H9 (cell line): ENCODE data around the gene GLRX3. TPM values are rescaled to one million over a fixed set of nuclear protein-coding genes. Genes with fewer than 3 reads are reported as not detected.

Experiments used
- DNase-seq: peaks from one replicate; pipeline ENCODE4 v3.0.0-alpha.2; 2017
- H2AFZ ChIP-seq: one replicate; pipeline ENCODE4 v1.6.1; 2013; ENCODE audit warnings: mild to moderate bottlenecking, low read length, control low read depth, moderate library complexity
- H2AK5ac ChIP-seq: 2 replicates; pipeline ENCODE4 v1.6.1; 2013; ENCODE audit warnings: low read length, control low read depth, mixed read lengths; ENCODE audit not compliant: insufficient read length
- H2BK120ac ChIP-seq: one replicate; pipeline ENCODE4 v1.6.1; 2013; ENCODE audit warnings: low read depth, mild to moderate bottlenecking, low read length, control low read depth, inconsistent platforms; ENCODE audit not compliant: poor library complexity, severe bottlenecking
- H2BK12ac ChIP-seq: 2 replicates; pipeline ENCODE4 v1.6.1; 2013; ENCODE audit warnings: low read length, control low read depth, mixed read lengths, low read depth; ENCODE audit not compliant: insufficient read length
- H2BK15ac ChIP-seq: 2 replicates; pipeline ENCODE4 v1.6.1; 2013; ENCODE audit warnings: low read depth, low read length, control low read depth
- H2BK20ac ChIP-seq: one replicate; pipeline ENCODE4 v1.6.1; 2013; ENCODE audit warnings: low read depth, mild to moderate bottlenecking, low read length, control low read depth, inconsistent platforms; ENCODE audit not compliant: poor library complexity, severe bottlenecking
- H2BK5ac ChIP-seq: 2 replicates; pipeline ENCODE4 v1.6.1; 2013; ENCODE audit warnings: low read length, control low read depth, mixed read lengths; ENCODE audit not compliant: insufficient read length
- H3K14ac ChIP-seq: 2 replicates; pipeline ENCODE4 v1.6.1; 2013; ENCODE audit warnings: low read length, control low read depth; ENCODE audit not compliant: insufficient read depth
- H3K18ac ChIP-seq: 2 replicates; pipeline ENCODE4 v1.6.1; 2013; ENCODE audit warnings: low read depth, mild to moderate bottlenecking, mixed read lengths, low read length, control low read depth; ENCODE audit not compliant: insufficient read length
- H3K23ac ChIP-seq: 2 replicates; pipeline ENCODE4 v1.6.1; 2013; ENCODE audit warnings: low read length, control low read depth, mixed read lengths, low read depth; ENCODE audit not compliant: insufficient read length
- H3K23me2 ChIP-seq: 2 replicates; pipeline ENCODE4 v1.6.1; 2013; ENCODE audit warnings: low read depth, mild to moderate bottlenecking, mixed read lengths, low read length, control low read depth; ENCODE audit not compliant: insufficient read length, poor library complexity, severe bottlenecking
- H3K27ac ChIP-seq: 2 replicates; pipeline ENCODE4 v1.5.1; 2013; ENCODE audit warnings: low read length, control low read depth, mixed read lengths, low read depth; ENCODE audit not compliant: insufficient read length
- H3K27me3 ChIP-seq: 2 replicates; pipeline ENCODE4 v1.6.1; 2013; ENCODE audit warnings: low read length, control low read depth, inconsistent platforms; ENCODE audit not compliant: insufficient read depth
- H3K4ac ChIP-seq: 2 replicates; pipeline ENCODE4 v1.6.1; 2013; ENCODE audit warnings: low read depth, mild to moderate bottlenecking, control low read depth, inconsistent platforms, low read length, moderate library complexity
- H3K4me1 ChIP-seq: 2 replicates; pipeline ENCODE4 v1.6.1; 2013; ENCODE audit warnings: low read length, control low read depth, inconsistent platforms; ENCODE audit not compliant: insufficient read depth
- H3K4me2 ChIP-seq: 2 replicates; pipeline ENCODE4 v1.6.1; 2013; ENCODE audit warnings: low read length, control low read depth, mixed read lengths; ENCODE audit not compliant: insufficient read length, insufficient read depth
- H3K56ac ChIP-seq: 2 replicates; pipeline ENCODE4 v1.6.1; 2013; ENCODE audit warnings: low read depth, mild to moderate bottlenecking, mixed read lengths, low read length, control low read depth; ENCODE audit not compliant: insufficient read length
- H3K79me1 ChIP-seq: 2 replicates; pipeline ENCODE4 v1.6.1; 2013; ENCODE audit warnings: low read depth, mild to moderate bottlenecking, moderate library complexity, low read length, control low read depth, inconsistent platforms; ENCODE audit not compliant: insufficient read depth, poor library complexity, severe bottlenecking
- H3K79me2 ChIP-seq: 2 replicates; pipeline ENCODE4 v1.6.1; 2013; ENCODE audit warnings: low read length, control low read depth, inconsistent platforms; ENCODE audit not compliant: insufficient read depth
- H3K9ac ChIP-seq: 2 replicates; pipeline ENCODE4 v1.6.1; 2013; ENCODE audit warnings: low read length, control low read depth, mixed read lengths; ENCODE audit not compliant: insufficient read length; ENCODE audit errors: extremely low read depth
- H3K9me3 ChIP-seq: one replicate; pipeline ENCODE4 v1.6.1; 2013; ENCODE audit warnings: low read depth, low read length, inconsistent platforms; ENCODE audit not compliant: control insufficient read depth
- H3T11ph ChIP-seq: one replicate; pipeline ENCODE4 v1.6.1; 2013; ENCODE audit warnings: mild to moderate bottlenecking, low read length, control low read depth, inconsistent platforms
- H4K20me1 ChIP-seq: one replicate; pipeline ENCODE4 v1.6.1; 2013; ENCODE audit not compliant: control insufficient read depth, insufficient read length, insufficient read depth
- H4K5ac ChIP-seq: 2 replicates; pipeline ENCODE4 v1.6.1; 2013; ENCODE audit warnings: low read depth, mild to moderate bottlenecking, mixed read lengths, low read length, control low read depth; ENCODE audit not compliant: insufficient read length
- H4K8ac ChIP-seq: replicated peaks from 2 replicates; pipeline ENCODE4 v1.6.1; 2013; ENCODE audit warnings: low read length, control low read depth, mixed read lengths, low read depth; ENCODE audit not compliant: insufficient read length
- H4K91ac ChIP-seq: 2 replicates; pipeline ENCODE4 v1.6.1; 2013; ENCODE audit warnings: low read depth, mild to moderate bottlenecking, moderate library complexity, mixed read lengths, low read length, control low read depth; ENCODE audit not compliant: insufficient read length
- H3K27ac Mint-ChIP-seq, 3 experiments: 2 replicates in 2 of 3; 3 replicates in 1 of 3; pipeline ENCODE4 v1.8.0; 2020 to 2021; ENCODE audit warnings: mixed read lengths in 3 of 3, mild to moderate bottlenecking in 1 of 3, moderate library complexity in 1 of 3
- H3K27me3 Mint-ChIP-seq: 2 replicates; pipeline ENCODE4 v1.8.0; 2021; ENCODE audit warnings: low read depth, mild to moderate bottlenecking, moderate library complexity, mixed read lengths
- H3K36me3 Mint-ChIP-seq, 3 experiments: 2 replicates in 2 of 3; 3 replicates in 1 of 3; pipeline ENCODE4 v1.8.0; 2020 to 2021; ENCODE audit warnings: low read depth in 3 of 3, mixed read lengths in 3 of 3; ENCODE audit not compliant: insufficient read depth in 1 of 3
- H3K4me1 Mint-ChIP-seq, 2 experiments: 2 replicates each; pipeline ENCODE4 v1.8.0; 2020; ENCODE audit warnings: mixed read lengths in 2 of 2
- H3K4me3 Mint-ChIP-seq, 2 experiments: 2 replicates in 1 of 2; 3 replicates in 1 of 2; pipeline ENCODE4 v1.8.0; 2020 to 2021; ENCODE audit warnings: mild to moderate bottlenecking in 2 of 2, mixed read lengths in 2 of 2, moderate library complexity in 1 of 2
- H3K9me3 Mint-ChIP-seq, 2 experiments: 2 replicates in 1 of 2; 3 replicates in 1 of 2; pipeline ENCODE4 v1.8.0; 2020; ENCODE audit warnings: mild to moderate bottlenecking in 2 of 2, mixed read lengths in 2 of 2, moderate library complexity in 1 of 2
- WGBS: extraction: QIAGEN DNeasy Blood & Tissue Kit; methylation state at CpG from one replicate; pipeline ENCODE4 v1.1.7; 2013; ENCODE audit warnings: missing lambda C conversion rate, low lambda C conversion rate, mixed read lengths; ENCODE audit not compliant: insufficient read length; ENCODE audit errors: extremely low coverage; 5-methylcytosine and 5-hydroxymethylcytosine counted together
- total RNA-seq: library from RNA; stranded (reverse); gene quantifications from 2 replicates; pipeline ENCODE4 v1.2.1, GENCODE V29; 2021
- TF ChIP-seq, protein P1 (sequence below): fragments of 200-600 bp; sonication (generic); conservative IDR thresholded peaks from 3 replicates; pipeline ENCODE4 v1.8.0; 2021; ENCODE audit warnings: antibody characterized with exemption, mild to moderate bottlenecking

GLRX3 gene
- total RNA-seq, 1 experiment from 2014 or later = 139 TPM

DNA sequence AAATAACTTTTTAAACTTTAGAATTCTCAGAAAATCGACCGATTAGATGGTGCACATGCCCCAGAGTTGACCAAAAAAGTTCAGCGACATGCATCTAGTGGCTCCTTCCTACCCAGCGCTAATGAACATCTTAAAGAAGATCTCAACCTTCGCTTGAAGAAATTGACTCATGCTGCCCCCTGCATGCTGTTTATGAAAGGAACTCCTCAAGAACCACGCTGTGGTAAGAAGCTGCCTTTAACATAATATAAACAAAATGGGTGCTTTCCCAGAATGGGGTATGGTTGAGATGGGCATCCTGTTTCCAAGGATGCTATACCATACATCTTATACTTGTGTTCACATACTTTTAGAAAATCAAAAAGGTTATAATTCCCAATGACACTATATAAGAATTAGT is 24.6 kb downstream of the GLRX3 start:
- Histone ChIP-seq H3K27me3 (no peaks in the 10 kb centered on the region), H2BK5ac (no peak overlapping the region), H4K8ac (no peak overlapping the region), H3K23ac (no peak overlapping the region), H2AK5ac (no peak overlapping the region), H3K4ac (no peak overlapping the region), H4K91ac (no peak overlapping the region), H3K27ac (no peak overlapping the region), H2BK12ac (no peak overlapping the region), H3K14ac (no peak overlapping the region), H4K5ac (no peak overlapping the region), H3K4me2 (no peak overlapping the region), H3K23me2 (no peaks in the 10 kb centered on the region), H2BK15ac (no peak overlapping the region), H2BK20ac (no peak overlapping the region), H3K9me3 (no peaks in the 10 kb centered on the region), H3K18ac (no peak overlapping the region), H3K9ac (no peak overlapping the region), H2AFZ (no peak overlapping the region), H3K79me1 (peaks cover 10% of the 10 kb centered on the region), H3K79me2 (peaks cover 8% of the 10 kb centered on the region; the same call in 1 of the 2 replicates), H3K56ac (no peak overlapping the region), H3K4me1 (peaks cover 3% of the 10 kb centered on the region), H3T11ph (no peak overlapping the region), H2BK120ac (no peak overlapping the region), H4K20me1 (no peaks in the 10 kb centered on the region)
- no peaks in the 10 kb centered on the region for H3K9me3 Mint-ChIP-seq
- H3K36me3 Mint-ChIP-seq = peaks cover 13 to 41% (median 30%) of the 10 kb centered on the region in 3 experiments
- DNase-seq = no peak
- peaks cover 29 to 34% of the 10 kb centered on the region in 2 experiments for H3K4me1 Mint-ChIP-seq
- TF ChIP-seq, protein P1, sequence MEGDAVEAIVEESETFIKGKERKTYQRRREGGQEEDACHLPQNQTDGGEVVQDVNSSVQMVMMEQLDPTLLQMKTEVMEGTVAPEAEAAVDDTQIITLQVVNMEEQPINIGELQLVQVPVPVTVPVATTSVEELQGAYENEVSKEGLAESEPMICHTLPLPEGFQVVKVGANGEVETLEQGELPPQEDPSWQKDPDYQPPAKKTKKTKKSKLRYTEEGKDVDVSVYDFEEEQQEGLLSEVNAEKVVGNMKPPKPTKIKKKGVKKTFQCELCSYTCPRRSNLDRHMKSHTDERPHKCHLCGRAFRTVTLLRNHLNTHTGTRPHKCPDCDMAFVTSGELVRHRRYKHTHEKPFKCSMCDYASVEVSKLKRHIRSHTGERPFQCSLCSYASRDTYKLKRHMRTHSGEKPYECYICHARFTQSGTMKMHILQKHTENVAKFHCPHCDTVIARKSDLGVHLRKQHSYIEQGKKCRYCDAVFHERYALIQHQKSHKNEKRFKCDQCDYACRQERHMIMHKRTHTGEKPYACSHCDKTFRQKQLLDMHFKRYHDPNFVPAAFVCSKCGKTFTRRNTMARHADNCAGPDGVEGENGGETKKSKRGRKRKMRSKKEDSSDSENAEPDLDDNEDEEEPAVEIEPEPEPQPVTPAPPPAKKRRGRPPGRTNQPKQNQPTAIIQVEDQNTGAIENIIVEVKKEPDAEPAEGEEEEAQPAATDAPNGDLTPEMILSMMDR = peak; percentile 47; the same call in 2 of the 3 replicates
- H3K27ac Mint-ChIP-seq = no peak overlapping the region
- no peak overlapping the region for H3K4me3 Mint-ChIP-seq
- H3K27me3 Mint-ChIP-seq = no peaks in the 10 kb centered on the region
- no CpG with 5 or more reads among the region's 6 CpGs for WGBS
